HepG2 (cell line): ENCODE data around the gene NPPB. TPM values are rescaled to one million over a fixed set of nuclear protein-coding genes. Genes with fewer than 3 reads are reported as not detected.

Experiments
- ATAC-seq: fragments of 200-7000 bp; cut with Tn5 transposase; 3 replicates; pipeline ENCODE4 v1.9.1; 2020; ENCODE audit warnings: mild to moderate bottlenecking, moderate library complexity
- BruUV-seq: library from RNA; stranded (reverse); fragments of 400-500 nt; replicated peaks from 2 replicates; lab custom pipeline; 2021; lab: Mats Ljungman, UMichigan
- CTCF ChIA-PET: fragments of 300-600 bp; formaldehyde crosslinking; extraction: SDS; loops from one replicate; lab custom pipeline; 2021; ENCODE audit warnings: low total read pairs, inconsistent platforms, low intra/inter-chr PET ratio; lab: Yijun Ruan, JAX
- POLR2A ChIA-PET: fragments of 350-600 bp; sonication (Branson Sonifier 250); formaldehyde crosslinking; loops from one replicate; lab custom pipeline; 2020; ENCODE audit warnings: antibody characterized with exemption, inconsistent platforms; lab: Yijun Ruan, JAX
- DNase-seq: peaks from one replicate; pipeline ENCODE4 v3.0.0-alpha.2; 2015; ENCODE audit warnings: low spot score
- FAIRE-seq: peaks from 3 replicates; lab custom pipeline; 2011; peaks lifted over from hg19 to GRCh38; lab: Jason Lieb, UNC
- H2AFZ ChIP-seq: one replicate; pipeline ENCODE4 v1.6.1; 2011; ENCODE audit warnings: low read length, inconsistent platforms
- H3K27ac ChIP-seq: fragments of 300-600 bp; 3 replicates; pipeline ENCODE4 v1.8.0; 2011; ENCODE audit warnings: mixed run types, mild to moderate bottlenecking, mixed read lengths, low read length, inconsistent platforms; ENCODE audit not compliant: insufficient read depth; ENCODE audit errors: extremely low read length
- H3K27me3 ChIP-seq, 2 experiments: fragments of 200-600 bp in 1 of 2; 2 replicates in 1 of 2; 3 replicates in 1 of 2; pipeline versions ENCODE4 v1.6.0 to v1.8.0; 2011; ENCODE audit warnings: low read length in 2 of 2, mild to moderate bottlenecking in 2 of 2, moderate library complexity in 2 of 2, inconsistent platforms in 1 of 2; ENCODE audit not compliant: insufficient read depth in 2 of 2, control insufficient read depth in 1 of 2
- H3K36me3 ChIP-seq, 2 experiments: fragments of 200-600 bp in 1 of 2; replicated peaks in 1 of 2; 2 replicates in 1 of 2; 3 replicates in 1 of 2; pipeline versions ENCODE4 v1.5.1 to v1.8.0; 2011; ENCODE audit warnings: low read length in 2 of 2, inconsistent platforms in 1 of 2; ENCODE audit not compliant: insufficient read depth in 2 of 2, control insufficient read depth in 1 of 2
- H3K4me1 ChIP-seq: 2 replicates; pipeline ENCODE4 v1.5.1; 2012; ENCODE audit warnings: low read length, inconsistent platforms; ENCODE audit not compliant: insufficient read depth
- H3K4me2 ChIP-seq: 2 replicates; pipeline ENCODE4 v1.6.0; 2011; ENCODE audit warnings: low read depth, low read length, inconsistent platforms
- H3K4me3 ChIP-seq, 3 experiments: fragments of 200-600 bp in 1 of 3; sonication (generic), shearing (Covaris generic) in 1 of 3; replicated peaks in 1 of 3; 2 replicates each; pipeline ENCODE4 v1.5.1; 2011 to 2016; ENCODE audit warnings: low read length in 3 of 3, inconsistent platforms in 2 of 3, low read depth in 2 of 3, mild to moderate bottlenecking in 2 of 3, control low read depth in 1 of 3, mixed read lengths in 1 of 3; ENCODE audit not compliant: insufficient read depth in 1 of 3
- H3K79me2 ChIP-seq: one replicate; pipeline ENCODE4 v1.6.1; 2011; ENCODE audit warnings: low read length, inconsistent platforms; ENCODE audit not compliant: insufficient read depth
- H3K9ac ChIP-seq: 2 replicates; pipeline ENCODE4 v1.6.0; 2011; ENCODE audit warnings: mild to moderate bottlenecking, low read depth, low read length, inconsistent platforms; ENCODE audit not compliant: insufficient read depth
- H3K9me3 ChIP-seq: 2 replicates; pipeline ENCODE4 v1.5.1; 2012; ENCODE audit warnings: mild to moderate bottlenecking, low read length
- H4K20me1 ChIP-seq: 2 replicates; pipeline ENCODE4 v1.6.0; 2011; ENCODE audit warnings: inconsistent platforms, mild to moderate bottlenecking, low read length, moderate library complexity; ENCODE audit not compliant: insufficient read depth
- ARID2 ChIP-seq: sonication (generic); formaldehyde crosslinking; IDR thresholded peaks from 2 replicates; pipeline ENCODE4 v1.8.1; 2022; ENCODE audit warnings: mild to moderate bottlenecking, missing genetic modification reagents, borderline replicate concordance
- BRD4 ChIP-seq: sonication (generic); formaldehyde crosslinking; IDR thresholded peaks from 2 replicates; pipeline ENCODE4 v1.4.0; 2020; ENCODE audit warnings: missing genetic modification reagents
- GATA4 ChIP-seq: sonication (generic); IDR thresholded peaks from 2 replicates; pipeline ENCODE4 v1.6.1; 2016; ENCODE audit warnings: antibody characterized with exemption, low read depth, borderline replicate concordance
- HIVEP1 ChIP-seq: sonication (generic); formaldehyde crosslinking; IDR thresholded peaks from 2 replicates; pipeline ENCODE4 v1.4.0; 2020; ENCODE audit warnings: mild to moderate bottlenecking, missing genetic modification reagents
- HOXD1 ChIP-seq: sonication (generic); formaldehyde crosslinking; IDR thresholded peaks from 2 replicates; pipeline ENCODE4 v1.5.0; 2020; ENCODE audit warnings: missing genetic modification reagents
- IRX3 ChIP-seq: sonication (generic); formaldehyde crosslinking; IDR thresholded peaks from 2 replicates; pipeline ENCODE4 v1.8.1; 2023; ENCODE audit warnings: mild to moderate bottlenecking, low read depth, missing genetic modification reagents, borderline replicate concordance
- MED13 ChIP-seq: sonication (generic); formaldehyde crosslinking; IDR thresholded peaks from 2 replicates; pipeline ENCODE4 v1.5.0; 2020; ENCODE audit warnings: missing genetic modification reagents
- SAFB2 ChIP-seq: sonication (generic); formaldehyde crosslinking; IDR thresholded peaks from 2 replicates; pipeline ENCODE4 v1.5.1; 2020; ENCODE audit warnings: missing genetic modification reagents, low read depth, mild to moderate bottlenecking, borderline replicate concordance
- YY1 ChIP-seq: IDR thresholded peaks from 2 replicates; pipeline ENCODE4 v1.6.1; 2011; ENCODE audit warnings: low read length, low read depth, moderate library complexity, mild to moderate bottlenecking; ENCODE audit not compliant: insufficient read depth, insufficient replicate concordance
- ZFP1 ChIP-seq: IDR thresholded peaks from 2 replicates; pipeline ENCODE4 v1.6.1; 2016
- ZFY ChIP-seq: sonication (generic); formaldehyde crosslinking; IDR thresholded peaks from 2 replicates; pipeline ENCODE4 v1.4.0; 2020; ENCODE audit warnings: missing genetic modification reagents
- ZNF264 ChIP-seq: sonication (generic); formaldehyde crosslinking; IDR thresholded peaks from 2 replicates; pipeline ENCODE4 v1.4.0; 2020; ENCODE audit warnings: missing genetic modification reagents
- ZNF501 ChIP-seq: sonication (generic); formaldehyde crosslinking; IDR thresholded peaks from 2 replicates; pipeline ENCODE4 v1.5.1; 2020; ENCODE audit warnings: mild to moderate bottlenecking, moderate library complexity, missing genetic modification reagents
- ZNF761 ChIP-seq: sonication (generic); formaldehyde crosslinking; conservative IDR thresholded peaks from 2 replicates; pipeline ENCODE4 v1.4.0; 2020; ENCODE audit warnings: mild to moderate bottlenecking, missing genetic modification reagents
- WGBS: methylation state at CpG from one replicate; pipeline ENCODE4 v1.1.6; 2017; ENCODE audit warnings: low lambda C conversion rate; 5-methylcytosine and 5-hydroxymethylcytosine counted together
- in situ Hi-C: cut with HindIII; loops from 2 replicates; pipeline ENCODE4 v1.10.0; 2017; ENCODE audit warnings: low pct_unique_long_range_greater_than_20kb; ENCODE audit not compliant: extremely low pct_ligation_motif_present
- intact Hi-C: fragments of 100-400 bp; cut with micrococcal nuclease; formaldehyde crosslinking; loops from one replicate; pipeline ENCODE4 v1.10.0; 2022; ENCODE audit not compliant: unreplicated experiment
- polyA plus RNA-seq, 8 experiments: library from polyadenylated mRNA; depleted of rRNA in 3 of 8; stranded (reverse) in 7 of 8; unstranded in 1 of 8; fragments of >200 nt; fragmentation: Illumina TruSeq in 4 of 8; extraction: Trizol in 4 of 8; gene quantifications; 2 replicates each; pipeline versions ENCODE4 v1.2.1 to v1.2.3, GENCODE V29; 2011 to 2016; ENCODE audit warnings: low read depth in 4 of 8, missing spikeins in 1 of 8, mixed read lengths in 1 of 8; ENCODE audit not compliant: insufficient read depth in 1 of 8
- total RNA-seq, 5 experiments: library from RNA; depleted of rRNA; stranded (reverse); fragments of >200 nt; fragmentation: Illumina TruSeq; extraction: Trizol; gene quantifications; 2 replicates each; pipeline ENCODE4 v1.2.3, GENCODE V29; 2016; ENCODE audit warnings: low read depth in 1 of 5
- TF ChIP-seq, protein P1 (sequence below): sonication (generic); formaldehyde crosslinking; IDR thresholded peaks from 2 replicates; pipeline ENCODE4 v1.4.0; 2020; ENCODE audit warnings: missing genetic modification reagents
- TF ChIP-seq, protein P2 (sequence below): sonication (generic); formaldehyde crosslinking; IDR thresholded peaks from 2 replicates; pipeline ENCODE4 v1.5.0; 2020; ENCODE audit warnings: mild to moderate bottlenecking, low read depth, missing genetic modification reagents, borderline replicate concordance
- TF ChIP-seq, protein P3 (sequence below): sonication (generic); formaldehyde crosslinking; conservative IDR thresholded peaks from 2 replicates; pipeline ENCODE4 v1.8.1; 2023; ENCODE audit warnings: missing genetic modification reagents
- TF ChIP-seq, protein P4 (sequence below): fragments of 450-650 bp; IDR thresholded peaks from 2 replicates; pipeline ENCODE4 v1.6.1; 2017

The NPPB gene
- total and polyA plus RNA-seq, 2 of the 13 experiments (the other 11 are each of a cell fraction or from before 2014, with no cell fraction given) = 1.9 TPM; not detected in 1

DNA sequence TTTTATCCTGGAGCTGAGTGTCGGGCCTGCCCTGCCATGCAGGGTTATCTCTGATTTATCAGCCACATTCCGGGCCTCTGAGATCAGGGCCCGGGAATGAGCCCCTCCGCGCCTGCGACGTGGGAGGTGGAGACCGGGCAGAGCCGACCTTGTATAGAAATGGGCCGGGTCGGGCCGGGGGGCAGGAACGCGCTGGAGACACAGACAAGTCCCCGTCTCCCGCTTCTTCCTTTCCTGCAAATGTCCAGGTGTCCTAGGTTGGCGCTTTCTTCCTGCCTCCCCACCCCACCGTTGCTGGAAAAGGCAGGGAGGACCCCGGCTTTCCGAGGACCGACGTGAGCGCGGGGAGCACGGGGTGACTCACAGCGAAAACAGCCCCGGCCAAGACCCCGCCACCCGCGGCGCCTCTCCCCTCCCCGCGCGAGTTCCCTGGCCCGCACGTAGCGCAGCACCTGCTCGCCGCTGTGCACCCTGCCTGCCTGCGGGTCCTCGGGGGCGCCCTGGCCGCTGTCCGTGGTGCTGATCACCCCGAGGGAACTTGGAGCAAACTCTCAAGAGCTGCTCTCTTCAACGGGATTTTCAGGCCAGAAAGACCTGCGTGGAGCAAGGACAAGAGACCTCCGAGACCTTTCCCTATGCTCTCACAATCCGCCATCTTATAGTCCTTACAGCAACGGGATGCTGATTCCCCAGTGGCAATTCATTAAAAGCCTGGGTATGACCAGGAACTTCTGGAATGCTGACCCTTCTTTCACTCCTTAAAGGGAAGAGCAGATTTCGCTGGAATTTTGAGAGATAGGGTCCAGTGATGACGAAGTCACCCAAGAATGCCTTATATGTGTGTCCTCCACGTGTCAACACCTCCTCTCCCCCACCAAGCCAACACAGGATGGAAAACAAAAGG is 475 bp upstream of the NPPB start (continued):
- TF ChIP-seq, protein P1, sequence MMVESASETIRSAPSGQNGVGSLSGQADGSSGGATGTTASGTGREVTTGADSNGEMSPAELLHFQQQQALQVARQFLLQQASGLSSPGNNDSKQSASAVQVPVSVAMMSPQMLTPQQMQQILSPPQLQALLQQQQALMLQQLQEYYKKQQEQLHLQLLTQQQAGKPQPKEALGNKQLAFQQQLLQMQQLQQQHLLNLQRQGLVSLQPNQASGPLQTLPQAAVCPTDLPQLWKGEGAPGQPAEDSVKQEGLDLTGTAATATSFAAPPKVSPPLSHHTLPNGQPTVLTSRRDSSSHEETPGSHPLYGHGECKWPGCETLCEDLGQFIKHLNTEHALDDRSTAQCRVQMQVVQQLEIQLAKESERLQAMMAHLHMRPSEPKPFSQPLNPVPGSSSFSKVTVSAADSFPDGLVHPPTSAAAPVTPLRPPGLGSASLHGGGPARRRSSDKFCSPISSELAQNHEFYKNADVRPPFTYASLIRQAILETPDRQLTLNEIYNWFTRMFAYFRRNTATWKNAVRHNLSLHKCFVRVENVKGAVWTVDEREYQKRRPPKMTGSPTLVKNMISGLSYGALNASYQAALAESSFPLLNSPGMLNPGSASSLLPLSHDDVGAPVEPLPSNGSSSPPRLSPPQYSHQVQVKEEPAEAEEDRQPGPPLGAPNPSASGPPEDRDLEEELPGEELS = peak; percentile 67; the same call in 1 of the 2 replicates
- TF ChIP-seq HIVEP1 (CRISPR knock-in tag) = 0 out of 2 replicates have a peak, but pooled peaks have one; percentile 45
- peak; percentile 94 for TF ChIP-seq HOXD1 (CRISPR knock-in tag)
- peak; percentile 92 for TF ChIP-seq ZNF501 (CRISPR knock-in tag)
- peak; percentile 84 for TF ChIP-seq SAFB2 (CRISPR knock-in tag)

DNA sequence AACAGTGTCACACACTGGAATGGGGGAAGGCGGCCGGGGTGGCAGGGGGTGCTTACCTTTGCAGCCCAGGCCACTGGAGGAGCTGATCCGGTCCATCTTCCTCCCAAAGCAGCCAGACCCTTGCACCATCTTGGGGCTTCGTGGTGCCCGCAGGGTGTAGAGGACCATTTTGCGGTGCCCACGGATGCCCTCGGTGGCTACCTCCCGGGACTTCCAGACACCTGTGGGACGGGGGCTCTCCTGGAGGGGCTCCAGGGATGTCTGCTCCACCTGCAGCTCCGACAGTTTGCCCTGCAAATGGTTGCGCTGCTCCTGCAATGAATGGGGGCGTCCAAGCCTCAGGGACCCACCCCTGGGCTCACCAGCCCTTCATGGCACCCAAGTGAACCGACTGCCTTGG is 587 bp downstream of the NPPB start:
- no peak overlapping the region for H3K4me3 ChIP-seq
- no peak overlapping the region for H3K4me2 ChIP-seq
- no peaks in the 10 kb centered on the region for H3K4me1 ChIP-seq
- FAIRE-seq = no peak
- H3K36me3 ChIP-seq = no peaks in the 10 kb centered on the region
- no peaks in the 10 kb centered on the region for H3K79me2 ChIP-seq
- ChIA-PET POLR2A (no interaction called here), CTCF (no interaction called here)
- BruUV-seq = no TSS peak
- no peak overlapping the region for H3K9ac ChIP-seq
- H3K9me3 ChIP-seq = no peaks in the 10 kb centered on the region
- in situ Hi-C loops = no loop called here
- no peaks in the 10 kb centered on the region for H4K20me1 ChIP-seq
- peaks cover 2 to 28% of the 10 kb centered on the region in 2 experiments; a peak in 4 of 5 replicates for H3K27me3 ChIP-seq
- no peak for DNase-seq
- 60% methylated on average over 9 of the region's 14 CpGs for WGBS
- H3K27ac ChIP-seq = no peak overlapping the region
- intact Hi-C loops = no loop called here
- no peak for ATAC-seq
- H2AFZ ChIP-seq = no peak overlapping the region
- TF ChIP-seq IRX3 (CRISPR knock-in tag) (no peak), GATA4 (no peak), ZNF761 (CRISPR knock-in tag) (no peak), ARID2 (CRISPR knock-in tag) (no peak), MED13 (CRISPR knock-in tag) (no peak), YY1 (no peak), ZFP1 (CRISPR knock-in tag) (no peak), BRD4 (no peak), ZFY (CRISPR knock-in tag) (no peak), ZNF264 (no peak)
- TF ChIP-seq, protein P2, sequence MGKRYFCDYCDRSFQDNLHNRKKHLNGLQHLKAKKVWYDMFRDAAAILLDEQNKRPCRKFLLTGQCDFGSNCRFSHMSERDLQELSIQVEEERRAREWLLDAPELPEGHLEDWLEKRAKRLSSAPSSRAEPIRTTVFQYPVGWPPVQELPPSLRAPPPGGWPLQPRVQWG = no peak
- TF ChIP-seq, protein P3, sequence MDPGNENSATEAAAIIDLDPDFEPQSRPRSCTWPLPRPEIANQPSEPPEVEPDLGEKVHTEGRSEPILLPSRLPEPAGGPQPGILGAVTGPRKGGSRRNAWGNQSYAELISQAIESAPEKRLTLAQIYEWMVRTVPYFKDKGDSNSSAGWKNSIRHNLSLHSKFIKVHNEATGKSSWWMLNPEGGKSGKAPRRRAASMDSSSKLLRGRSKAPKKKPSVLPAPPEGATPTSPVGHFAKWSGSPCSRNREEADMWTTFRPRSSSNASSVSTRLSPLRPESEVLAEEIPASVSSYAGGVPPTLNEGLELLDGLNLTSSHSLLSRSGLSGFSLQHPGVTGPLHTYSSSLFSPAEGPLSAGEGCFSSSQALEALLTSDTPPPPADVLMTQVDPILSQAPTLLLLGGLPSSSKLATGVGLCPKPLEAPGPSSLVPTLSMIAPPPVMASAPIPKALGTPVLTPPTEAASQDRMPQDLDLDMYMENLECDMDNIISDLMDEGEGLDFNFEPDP (CRISPR knock-in tag) = no peak
- TF ChIP-seq, protein P4, sequence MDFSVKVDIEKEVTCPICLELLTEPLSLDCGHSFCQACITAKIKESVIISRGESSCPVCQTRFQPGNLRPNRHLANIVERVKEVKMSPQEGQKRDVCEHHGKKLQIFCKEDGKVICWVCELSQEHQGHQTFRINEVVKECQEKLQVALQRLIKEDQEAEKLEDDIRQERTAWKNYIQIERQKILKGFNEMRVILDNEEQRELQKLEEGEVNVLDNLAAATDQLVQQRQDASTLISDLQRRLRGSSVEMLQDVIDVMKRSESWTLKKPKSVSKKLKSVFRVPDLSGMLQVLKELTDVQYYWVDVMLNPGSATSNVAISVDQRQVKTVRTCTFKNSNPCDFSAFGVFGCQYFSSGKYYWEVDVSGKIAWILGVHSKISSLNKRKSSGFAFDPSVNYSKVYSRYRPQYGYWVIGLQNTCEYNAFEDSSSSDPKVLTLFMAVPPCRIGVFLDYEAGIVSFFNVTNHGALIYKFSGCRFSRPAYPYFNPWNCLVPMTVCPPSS = no peak
